ENCODE measurements around the gene ABCA7. TPM values are rescaled to one million over a fixed set of nuclear protein-coding genes. Genes with fewer than 3 reads are reported as not detected.

The ABCA7 gene
- total RNA-seq, 1 donor from 2014 or later: 16.3 TPM

DNA sequence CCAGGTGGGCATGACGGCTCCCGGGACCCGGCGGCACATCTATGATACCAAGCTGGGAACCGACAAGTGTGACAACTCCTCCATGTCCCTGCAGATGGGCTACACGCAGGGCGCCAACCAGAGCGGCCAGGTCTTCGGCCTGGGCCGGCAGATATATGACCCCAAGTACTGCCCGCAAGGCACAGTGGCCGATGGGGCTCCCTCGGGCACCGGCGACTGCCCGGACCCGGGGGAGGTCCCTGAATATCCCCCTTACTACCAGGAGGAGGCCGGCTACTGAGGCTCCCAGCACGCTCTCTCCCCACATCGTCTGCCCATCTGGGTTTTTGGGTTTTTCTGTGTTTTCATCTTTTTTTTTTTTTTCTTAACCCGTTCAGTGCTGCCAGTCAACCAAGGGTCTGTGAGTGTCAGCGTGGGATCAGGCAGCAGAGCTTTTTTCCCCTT is 2.3 kb upstream of the ABCA7 start:
- peaks cover 27% of the 10 kb centered on the region for H3K4me1 Mint-ChIP-seq
- TF ChIP-seq, protein P1, sequence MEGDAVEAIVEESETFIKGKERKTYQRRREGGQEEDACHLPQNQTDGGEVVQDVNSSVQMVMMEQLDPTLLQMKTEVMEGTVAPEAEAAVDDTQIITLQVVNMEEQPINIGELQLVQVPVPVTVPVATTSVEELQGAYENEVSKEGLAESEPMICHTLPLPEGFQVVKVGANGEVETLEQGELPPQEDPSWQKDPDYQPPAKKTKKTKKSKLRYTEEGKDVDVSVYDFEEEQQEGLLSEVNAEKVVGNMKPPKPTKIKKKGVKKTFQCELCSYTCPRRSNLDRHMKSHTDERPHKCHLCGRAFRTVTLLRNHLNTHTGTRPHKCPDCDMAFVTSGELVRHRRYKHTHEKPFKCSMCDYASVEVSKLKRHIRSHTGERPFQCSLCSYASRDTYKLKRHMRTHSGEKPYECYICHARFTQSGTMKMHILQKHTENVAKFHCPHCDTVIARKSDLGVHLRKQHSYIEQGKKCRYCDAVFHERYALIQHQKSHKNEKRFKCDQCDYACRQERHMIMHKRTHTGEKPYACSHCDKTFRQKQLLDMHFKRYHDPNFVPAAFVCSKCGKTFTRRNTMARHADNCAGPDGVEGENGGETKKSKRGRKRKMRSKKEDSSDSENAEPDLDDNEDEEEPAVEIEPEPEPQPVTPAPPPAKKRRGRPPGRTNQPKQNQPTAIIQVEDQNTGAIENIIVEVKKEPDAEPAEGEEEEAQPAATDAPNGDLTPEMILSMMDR (conservative IDR thresholded peaks at IDR 0.05): no peak
- no peak for DNase-seq (ENCODE audit: low read depth, low spot score)
- no peaks in the 10 kb centered on the region for H3K9me3 Mint-ChIP-seq
- peak overlapping the region; percentile 27 for H3K4me3 Mint-ChIP-seq
- no peak overlapping the region for H3K27ac Mint-ChIP-seq (ENCODE audit: unreplicated experiment)
- H3K27me3 Mint-ChIP-seq (ENCODE audit: low read depth): no peaks in the 10 kb centered on the region
- H3K36me3 Mint-ChIP-seq (ENCODE audit: low read depth): peaks cover 3% of the 10 kb centered on the region

DNA sequence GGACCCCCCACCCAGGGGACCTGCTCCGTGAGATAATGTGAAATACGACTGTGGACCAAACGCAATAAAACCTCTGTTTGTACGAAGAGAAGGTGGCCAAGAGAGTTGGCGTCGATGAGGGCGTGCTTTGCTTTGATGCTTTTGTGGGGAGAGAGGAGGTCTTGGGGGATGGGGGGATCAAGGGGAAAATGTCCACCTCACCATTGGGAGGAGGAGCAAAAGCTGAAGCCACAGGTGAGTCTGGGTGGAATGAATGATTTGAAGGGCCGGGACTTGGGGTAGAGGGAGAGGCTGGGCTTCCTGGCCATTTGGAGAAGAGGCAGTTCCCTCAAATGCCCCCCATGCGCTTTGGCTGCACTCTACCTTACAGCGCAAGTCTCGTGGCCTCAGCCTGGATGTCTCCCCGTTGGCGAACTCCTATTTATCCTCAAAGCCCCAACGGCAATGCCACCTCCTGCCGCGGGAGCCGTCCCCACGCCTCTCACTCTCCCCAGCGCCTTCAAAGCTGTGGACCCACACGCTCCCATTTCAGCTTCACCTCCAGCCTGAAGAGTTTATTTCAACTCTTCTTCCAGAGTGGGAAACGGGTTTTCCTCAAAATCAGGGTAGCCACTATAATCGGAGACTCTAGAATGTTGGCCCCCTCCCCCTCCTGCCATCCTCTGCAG is 795 bp upstream of the ABCA7 start:
- H3K4me3 Mint-ChIP-seq: peak overlapping the region; percentile 97
- no peaks in the 10 kb centered on the region for H3K27me3 Mint-ChIP-seq (ENCODE audit: low read depth)
- DNase-seq (ENCODE audit: low read depth, low spot score): no peak
- H3K27ac Mint-ChIP-seq (ENCODE audit: unreplicated experiment): peak overlapping the region; percentile 19
- H3K4me1 Mint-ChIP-seq: peaks cover 27% of the 10 kb centered on the region
- TF ChIP-seq, protein P1 (conservative IDR thresholded peaks at IDR 0.05): no peak
- peaks cover 3% of the 10 kb centered on the region for H3K36me3 Mint-ChIP-seq (ENCODE audit: low read depth)
- no peaks in the 10 kb centered on the region for H3K9me3 Mint-ChIP-seq

DNA sequence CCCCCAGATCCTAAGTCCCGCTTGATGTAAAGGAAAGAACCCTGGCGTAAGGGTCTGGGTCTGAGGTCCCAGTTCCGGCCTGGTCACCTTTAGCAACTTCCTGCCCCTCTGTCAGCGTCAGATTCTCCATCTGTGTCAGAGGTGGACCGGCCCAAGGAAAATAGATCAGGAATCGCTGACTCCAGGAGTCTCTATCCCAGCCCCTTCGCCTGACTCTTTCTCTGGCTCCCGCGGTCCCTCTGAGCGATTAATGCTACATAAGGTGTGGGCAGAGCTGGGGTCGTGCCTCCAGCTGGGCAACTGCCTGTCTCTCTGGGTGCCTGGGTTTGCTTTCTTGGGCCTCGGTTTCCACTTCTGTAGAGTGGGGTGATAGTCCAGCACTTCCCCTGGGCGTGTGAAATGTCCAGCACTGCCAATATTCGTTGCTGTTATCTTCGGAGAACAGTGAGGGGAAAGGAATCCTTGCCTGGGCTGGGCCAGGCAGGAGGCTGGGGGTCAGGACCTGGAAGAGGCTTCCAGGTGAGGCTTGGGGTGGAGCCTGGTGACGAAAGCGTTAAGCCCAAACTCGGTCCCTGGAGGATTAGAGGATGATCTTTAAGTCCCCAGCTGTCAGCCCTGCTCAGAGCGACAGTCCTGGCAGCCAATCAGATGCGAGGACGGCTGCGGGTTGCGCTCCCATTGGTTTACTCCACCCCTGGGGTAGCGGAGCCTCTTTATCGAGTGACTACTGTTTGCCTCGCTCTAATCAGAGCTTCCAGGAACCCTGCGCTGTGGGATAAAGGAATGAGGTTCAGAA is 767 bp downstream of the ABCA7 start:
- Mint-ChIP-seq H3K4me1 (peaks cover 27% of the 10 kb centered on the region), H3K27me3 (ENCODE audit: low read depth) (no peaks in the 10 kb centered on the region), H3K27ac (ENCODE audit: unreplicated experiment) (peak overlapping the region; percentile 78), H3K4me3 (peak overlapping the region; percentile 97), H3K36me3 (ENCODE audit: low read depth) (peaks cover 3% of the 10 kb centered on the region), H3K9me3 (no peaks in the 10 kb centered on the region)
- DNase-seq (ENCODE audit: low read depth, low spot score): peak; percentile 79
- TF ChIP-seq, protein P1 (conservative IDR thresholded peaks at IDR 0.05): no peak

DNA sequence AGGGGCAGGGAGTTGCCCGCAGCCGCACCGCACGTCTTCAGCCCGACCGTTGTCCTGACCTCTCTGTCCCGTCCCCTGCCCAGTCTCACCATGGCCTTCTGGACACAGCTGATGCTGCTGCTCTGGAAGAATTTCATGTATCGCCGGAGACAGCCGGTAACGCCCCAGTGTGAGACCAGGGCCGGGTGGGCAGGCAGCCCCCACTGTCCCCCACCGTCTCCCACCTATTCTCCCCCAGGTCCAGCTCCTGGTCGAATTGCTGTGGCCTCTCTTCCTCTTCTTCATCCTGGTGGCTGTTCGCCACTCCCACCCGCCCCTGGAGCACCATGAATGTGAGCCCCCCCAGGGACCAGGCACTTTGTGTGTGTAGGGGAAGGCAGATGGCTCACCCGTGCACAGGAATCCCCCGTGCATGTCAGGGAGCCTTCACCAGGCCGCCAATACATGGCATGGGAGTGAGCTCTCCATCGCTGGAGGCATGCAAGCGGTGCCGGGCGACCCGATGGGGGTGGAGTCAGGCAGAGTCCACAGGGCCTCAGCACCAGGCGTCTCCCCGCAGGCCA is 1.4 kb downstream of the ABCA7 start:
- no peaks in the 10 kb centered on the region for H3K27me3 Mint-ChIP-seq (ENCODE audit: low read depth)
- H3K4me1 Mint-ChIP-seq: peaks cover 27% of the 10 kb centered on the region
- TF ChIP-seq, protein P1 (conservative IDR thresholded peaks at IDR 0.05): no peak
- peaks cover 3% of the 10 kb centered on the region for H3K36me3 Mint-ChIP-seq (ENCODE audit: low read depth)
- DNase-seq (ENCODE audit: low read depth, low spot score): no peak
- peak overlapping the region; percentile 97 for H3K4me3 Mint-ChIP-seq
- peak overlapping the region; percentile 57 for H3K27ac Mint-ChIP-seq (ENCODE audit: unreplicated experiment)
- no peaks in the 10 kb centered on the region for H3K9me3 Mint-ChIP-seq

DNA sequence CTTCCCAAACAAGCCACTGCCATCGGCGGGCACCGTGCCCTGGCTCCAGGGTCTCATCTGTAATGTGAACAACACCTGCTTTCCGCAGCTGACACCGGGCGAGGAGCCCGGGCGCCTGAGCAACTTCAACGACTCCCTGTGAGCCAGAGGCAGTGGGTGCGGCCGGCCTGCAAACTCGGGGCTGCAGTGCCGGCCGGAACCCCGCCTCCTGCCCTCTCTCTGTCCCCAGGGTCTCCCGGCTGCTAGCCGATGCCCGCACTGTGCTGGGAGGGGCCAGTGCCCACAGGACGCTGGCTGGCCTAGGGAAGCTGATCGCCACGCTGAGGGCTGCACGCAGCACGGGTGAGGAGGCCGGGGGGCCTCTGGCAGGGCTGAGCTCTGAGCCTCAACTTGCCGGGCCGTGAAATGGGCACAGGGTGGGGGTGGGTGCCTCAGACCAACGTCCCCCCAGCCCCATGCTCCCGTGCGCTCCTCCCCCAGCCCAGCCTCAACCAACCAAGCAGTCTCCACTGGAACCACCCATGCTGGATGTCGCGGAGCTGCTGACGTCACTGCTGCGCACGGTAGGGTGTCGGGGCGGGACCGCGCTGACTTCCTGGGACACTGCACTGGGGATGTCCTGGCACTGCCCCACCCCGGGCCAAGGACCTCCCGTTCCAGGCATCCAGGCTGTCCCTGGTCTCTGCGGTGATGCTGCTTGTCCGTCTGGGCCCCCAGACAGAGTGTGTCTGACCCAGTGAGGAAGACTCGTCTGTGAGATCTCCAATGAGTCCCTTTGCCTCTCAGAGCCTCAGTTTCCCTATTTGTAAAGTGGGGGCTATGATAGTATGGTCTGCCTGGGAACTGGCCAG is 2.2 kb downstream of the ABCA7 start:
- Mint-ChIP-seq H3K4me1 (peaks cover 27% of the 10 kb centered on the region), H3K9me3 (no peaks in the 10 kb centered on the region), H3K27me3 (ENCODE audit: low read depth) (no peaks in the 10 kb centered on the region), H3K4me3 (peak overlapping the region; percentile 66), H3K27ac (ENCODE audit: unreplicated experiment) (no peak overlapping the region), H3K36me3 (ENCODE audit: low read depth) (peaks cover 3% of the 10 kb centered on the region)
- TF ChIP-seq, protein P1 (conservative IDR thresholded peaks at IDR 0.05): no peak
- no peak for DNase-seq (ENCODE audit: low read depth, low spot score)

Data from neural crest cell (in vitro differentiated cells).